HG02798 (cell line): ENCODE measurements around the gene CGNL1.
A peak's percentile ranks its signal among the peaks of the same experiment; 100 is the strongest.

Experiments
- ATAC-seq: cut with Tn5 transposase; IDR thresholded peaks from one replicate; pipeline ENCODE4 v1.9.1; 2021; ENCODE audit warnings: mild to moderate bottlenecking; ENCODE audit not compliant: unreplicated experiment, poor library complexity

Gene CGNL1

GRCh38 chr15:57540211-57540610 lies 163.9 kb downstream of the CGNL1 start:
- ATAC-seq, result no peak

DNA sequence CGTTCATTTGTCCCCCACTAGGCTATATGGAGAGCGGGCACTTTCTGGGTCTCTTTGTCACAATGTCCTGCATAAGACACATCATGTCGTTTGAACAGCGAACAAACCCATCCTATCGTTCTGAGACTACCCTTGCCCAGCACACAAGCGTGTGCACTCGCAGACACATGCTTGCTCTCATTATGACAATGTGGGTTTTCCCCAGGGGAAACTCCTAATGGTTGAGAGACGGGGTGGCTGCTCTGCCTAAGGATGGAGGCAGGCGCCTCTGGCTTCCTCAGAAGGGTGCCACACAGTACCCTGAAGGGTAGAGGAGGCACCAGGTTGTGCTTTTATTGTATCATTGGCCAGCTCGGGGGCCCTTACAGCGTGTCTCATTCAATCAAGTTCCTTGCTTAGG lies 164.4 kb downstream of the CGNL1 start:
- ATAC-seq, result peak; percentile 76

DNA sequence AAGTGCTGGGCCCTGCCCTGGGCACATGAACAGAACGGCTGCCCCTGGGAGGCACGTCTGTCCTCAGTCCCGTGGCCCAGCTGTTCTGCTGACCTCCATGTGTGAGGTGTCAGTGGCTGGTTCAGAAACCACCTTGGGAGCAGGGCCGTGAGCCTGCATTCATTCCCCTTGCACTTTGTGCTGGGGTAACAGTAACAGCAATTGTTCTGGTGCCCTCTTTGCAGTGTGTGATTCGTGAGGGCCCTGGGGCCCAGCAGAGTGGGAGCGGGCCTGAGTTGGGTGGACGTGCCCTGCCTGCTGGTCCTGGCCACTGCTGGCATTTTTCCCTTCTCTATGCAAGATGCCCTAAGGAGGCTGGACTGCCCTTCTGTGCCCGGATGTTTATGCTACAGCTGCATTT lies 165.0 kb downstream of the CGNL1 start:
- ATAC-seq, result peak; percentile 12

GRCh38 chr15:57541805-57542504 lies 165.7 kb downstream of the CGNL1 start:
- no peak for ATAC-seq

DNA sequence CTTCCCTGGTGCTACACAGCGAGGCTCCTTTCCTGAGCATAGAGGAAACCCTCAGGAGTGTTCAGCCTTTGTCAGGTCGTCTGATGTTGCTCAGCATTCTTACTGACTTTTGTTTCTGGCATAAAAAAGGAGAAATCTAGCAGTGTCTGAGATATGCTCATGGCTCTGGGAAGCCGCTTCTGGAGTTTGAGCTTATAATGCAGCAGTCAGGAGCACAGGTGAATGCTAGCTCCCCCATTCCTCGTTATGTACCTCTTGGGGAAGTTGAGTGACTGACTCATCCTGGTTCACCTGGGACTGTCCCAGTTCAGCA lies 166.2 kb downstream of the CGNL1 start:
- no peak for ATAC-seq

- ATAC-seq, result no peak
Measured at GRCh38 chr15:57544848-57545480, 168.7 kb downstream of the CGNL1 start.

DNA sequence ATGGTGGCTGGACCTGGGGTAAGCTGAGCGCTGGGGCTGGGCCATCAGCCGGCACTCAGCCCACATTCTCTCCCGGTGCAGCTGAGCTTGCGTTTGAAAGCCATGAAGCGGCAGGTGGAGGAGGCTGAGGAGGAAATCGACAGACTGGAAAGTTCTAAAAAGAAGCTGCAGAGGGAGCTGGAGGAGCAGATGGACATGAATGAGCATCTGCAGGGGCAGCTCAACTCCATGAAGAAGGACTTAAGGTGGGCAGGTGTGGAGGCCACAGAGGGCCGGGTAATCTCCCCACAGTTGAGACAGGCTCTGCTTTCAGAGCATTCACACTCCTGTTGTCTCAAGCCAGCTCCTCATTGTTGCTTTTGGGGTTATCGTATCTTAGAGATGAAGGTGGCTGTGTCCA lies 169.7 kb downstream of the CGNL1 start:
- ATAC-seq, result no peak

GRCh38 chr15:57547243-57547755 lies 171.0 kb downstream of the CGNL1 start:
- no peak for ATAC-seq

DNA sequence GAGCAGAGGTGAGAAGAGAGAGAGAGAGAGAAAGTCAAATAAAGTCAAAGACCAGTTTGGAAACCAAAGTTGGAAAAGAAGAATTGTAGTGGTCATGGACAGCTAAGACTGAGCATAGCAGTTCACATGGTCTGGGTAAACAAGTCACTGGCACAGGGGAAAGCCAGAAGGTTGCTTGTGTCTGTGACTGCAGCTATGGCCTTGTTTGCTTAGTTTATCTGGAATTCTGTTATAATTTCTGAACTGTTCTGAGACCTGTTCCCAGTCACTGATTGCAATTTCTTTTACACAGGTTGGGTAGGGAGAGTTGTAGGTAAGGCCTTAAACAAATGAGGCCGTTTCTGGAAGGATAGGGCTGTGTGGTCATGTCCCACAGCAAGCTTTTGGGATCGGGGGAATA lies 172.0 kb downstream of the CGNL1 start:
- ATAC-seq, result no peak

- no peak for ATAC-seq
Measured at GRCh38 chr15:57548835-57549234, 172.5 kb downstream of the CGNL1 start.

DNA sequence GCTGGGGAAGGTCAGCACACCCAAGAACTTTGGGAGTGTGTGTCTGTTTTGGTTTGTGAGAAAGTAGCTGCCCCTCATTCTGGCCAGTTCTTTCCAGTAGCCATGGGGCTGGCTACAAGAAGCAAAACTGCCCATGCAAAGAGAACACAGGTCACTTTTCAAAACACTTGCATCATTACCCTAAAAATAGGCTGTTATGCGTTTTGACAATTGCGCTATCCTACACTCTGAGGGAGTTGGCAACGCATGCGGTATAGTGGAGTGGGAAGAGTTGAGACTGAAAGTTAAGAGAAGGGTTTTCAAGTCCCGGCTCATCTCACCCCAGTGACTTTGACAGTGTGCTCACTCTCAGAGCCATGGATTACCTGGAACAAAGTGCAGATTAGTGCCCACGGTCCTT lies 173.6 kb downstream of the CGNL1 start:
- no peak for ATAC-seq

GRCh38 chr15:57550640-57551039 lies 174.3 kb downstream of the CGNL1 start:
- ATAC-seq, result no peak

DNA sequence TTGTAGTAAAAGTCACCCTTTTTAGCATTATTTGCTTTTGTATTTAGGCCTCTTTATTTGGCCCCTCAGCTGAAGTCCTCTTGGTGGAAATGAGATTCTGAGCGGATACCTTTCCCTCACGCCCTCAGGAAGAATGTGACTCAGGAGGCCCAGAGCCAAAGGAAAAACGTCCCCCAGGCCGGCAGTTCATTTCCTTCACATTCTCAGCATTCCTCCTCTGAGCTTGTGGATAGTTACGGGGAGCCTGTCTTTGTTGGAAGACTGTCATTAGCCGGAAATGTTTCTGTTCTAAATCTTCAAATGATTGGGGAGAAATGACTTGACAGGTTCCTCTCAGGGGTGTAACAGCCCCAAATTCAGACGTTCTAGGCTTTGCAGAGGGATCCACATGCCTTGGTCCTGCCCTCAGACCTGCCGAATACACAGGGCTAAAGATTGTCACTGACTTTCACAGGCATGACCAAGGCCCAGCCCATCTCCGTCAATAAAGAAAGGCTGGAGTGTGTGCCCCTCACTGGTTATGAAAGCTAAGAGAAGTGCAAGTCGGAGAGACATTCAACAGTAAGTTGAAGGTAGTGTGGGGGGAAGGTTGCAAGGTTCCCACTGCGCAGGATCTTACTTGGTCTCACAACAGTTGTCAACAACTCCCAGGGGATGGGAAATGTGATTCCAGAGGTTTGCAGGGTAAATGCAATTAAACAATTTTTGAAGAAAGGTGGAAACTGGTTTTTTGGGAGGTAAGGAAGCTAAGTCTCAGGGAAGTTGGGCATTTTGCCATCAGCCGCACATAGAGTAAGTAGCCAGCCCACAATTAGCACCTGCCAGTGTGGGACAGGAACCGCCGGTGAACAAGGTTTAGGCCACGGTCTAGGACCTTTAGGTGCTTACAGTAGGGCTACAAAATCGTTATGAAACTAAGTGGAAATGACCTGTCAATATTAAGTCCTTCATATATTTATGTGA lies 175.7 kb downstream of the CGNL1 start:
- ATAC-seq, result no peak

- no peak for ATAC-seq
Measured at GRCh38 chr15:57552678-57553334, 176.5 kb downstream of the CGNL1 start.

DNA sequence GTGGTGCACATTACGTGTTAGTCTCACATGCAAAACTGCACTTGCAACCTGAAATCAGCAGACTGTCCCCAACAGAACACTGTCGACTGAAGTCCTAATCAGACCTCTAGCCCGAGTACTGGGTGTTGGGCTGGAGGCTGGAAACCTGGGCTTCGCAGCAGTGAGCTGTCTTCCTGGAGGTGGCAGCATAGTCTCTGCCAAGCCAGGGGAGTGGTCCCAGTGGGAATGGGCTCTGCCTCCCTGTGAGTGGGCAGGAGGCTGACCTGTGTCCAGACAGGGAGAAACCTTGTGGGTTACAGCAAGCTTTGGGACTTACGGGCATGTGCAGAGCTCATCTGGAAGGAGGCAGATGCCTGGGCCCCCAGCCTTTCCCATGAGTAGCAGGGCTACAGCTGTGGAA lies 177.2 kb downstream of the CGNL1 start:
- ATAC-seq, result no peak

DNA sequence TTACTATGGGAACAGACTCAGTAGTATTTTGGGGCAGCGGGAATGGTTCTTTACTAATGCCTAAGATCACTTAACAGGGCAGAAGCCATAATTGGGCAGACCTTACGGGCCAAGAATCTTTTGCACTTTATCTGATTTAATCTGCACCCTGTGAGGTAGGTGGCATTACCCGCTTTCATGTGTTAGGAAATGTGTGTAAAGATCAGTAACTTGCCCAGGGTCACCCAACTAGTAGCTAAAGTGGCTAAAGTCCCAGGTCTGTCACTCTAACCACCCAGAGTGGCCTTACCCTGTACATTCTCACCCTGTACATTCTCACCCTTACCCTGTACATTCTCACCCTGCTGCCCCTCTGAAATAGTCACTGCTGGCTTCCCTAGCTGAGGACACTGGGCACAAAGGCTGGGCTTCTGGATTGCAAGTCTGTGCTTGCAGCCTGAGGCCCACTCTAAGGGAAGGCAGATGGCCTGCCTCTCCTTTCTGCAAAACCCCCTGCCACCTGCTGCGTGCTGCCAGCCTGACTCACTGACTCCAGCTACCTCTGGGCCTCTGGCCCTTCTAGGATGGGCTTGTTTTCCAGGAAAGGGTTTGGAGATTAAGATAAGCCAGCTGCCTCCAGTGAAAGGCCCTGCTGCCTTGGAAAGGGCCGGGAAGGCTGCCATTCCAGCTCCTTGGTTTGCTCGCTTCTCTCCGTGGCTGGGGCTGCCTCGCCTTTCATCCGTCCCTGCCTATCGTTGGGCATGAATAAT lies 177.9 kb downstream of the CGNL1 start:
- ATAC-seq, result no peak

- ATAC-seq, result no peak
Measured at GRCh38 chr15:57554812-57555179, 178.5 kb downstream of the CGNL1 start.

DNA sequence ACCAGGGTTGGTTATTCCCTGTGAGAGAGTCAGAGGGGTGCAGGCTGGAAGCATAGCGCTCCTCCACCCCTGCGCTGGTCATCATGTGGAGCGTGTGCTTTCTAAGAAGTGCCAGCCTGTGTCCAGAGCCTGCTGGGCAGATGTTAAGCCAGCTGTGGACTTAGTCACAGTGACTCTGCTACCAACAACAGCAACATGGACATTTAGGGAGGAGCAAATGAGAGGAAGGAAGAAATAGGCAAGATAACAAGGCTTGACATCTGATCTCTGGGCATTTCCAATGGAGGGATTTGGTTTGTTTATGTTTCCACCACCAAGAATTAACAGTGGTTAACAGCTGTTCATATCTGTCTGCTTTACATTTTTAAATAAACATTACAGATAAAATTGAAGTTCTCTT lies 179.0 kb downstream of the CGNL1 start:
- ATAC-seq, result no peak

- ATAC-seq, result no peak
Measured at GRCh38 chr15:57556040-57556439, 179.7 kb downstream of the CGNL1 start.

- no peak for ATAC-seq
Measured at GRCh38 chr15:57557267-57557666, 181.0 kb downstream of the CGNL1 start.
